A673 (cell line): ENCODE results near the gene TRAPPC10.

Experiments used
- EZH2 ChIP-seq: fragments of 200-600 bp; sonication (generic); IDR thresholded peaks from 2 replicates; pipeline ENCODE4 v1.6.1; 2017; ENCODE audit warnings: borderline replicate concordance, low read depth, mild to moderate bottlenecking, mixed read lengths, antibody characterized with exemption, low read length; ENCODE audit not compliant: poor library complexity, severe bottlenecking
- TF ChIP-seq, protein P1 (sequence below): fragments of 300-800, 200-600 bp; sonication (generic); conservative IDR thresholded peaks from 2 replicates; pipeline ENCODE4 v1.5.1; 2017; ENCODE audit warnings: low read depth, mild to moderate bottlenecking, antibody characterized with exemption, low read length, moderate library complexity, mixed read lengths

DNA sequence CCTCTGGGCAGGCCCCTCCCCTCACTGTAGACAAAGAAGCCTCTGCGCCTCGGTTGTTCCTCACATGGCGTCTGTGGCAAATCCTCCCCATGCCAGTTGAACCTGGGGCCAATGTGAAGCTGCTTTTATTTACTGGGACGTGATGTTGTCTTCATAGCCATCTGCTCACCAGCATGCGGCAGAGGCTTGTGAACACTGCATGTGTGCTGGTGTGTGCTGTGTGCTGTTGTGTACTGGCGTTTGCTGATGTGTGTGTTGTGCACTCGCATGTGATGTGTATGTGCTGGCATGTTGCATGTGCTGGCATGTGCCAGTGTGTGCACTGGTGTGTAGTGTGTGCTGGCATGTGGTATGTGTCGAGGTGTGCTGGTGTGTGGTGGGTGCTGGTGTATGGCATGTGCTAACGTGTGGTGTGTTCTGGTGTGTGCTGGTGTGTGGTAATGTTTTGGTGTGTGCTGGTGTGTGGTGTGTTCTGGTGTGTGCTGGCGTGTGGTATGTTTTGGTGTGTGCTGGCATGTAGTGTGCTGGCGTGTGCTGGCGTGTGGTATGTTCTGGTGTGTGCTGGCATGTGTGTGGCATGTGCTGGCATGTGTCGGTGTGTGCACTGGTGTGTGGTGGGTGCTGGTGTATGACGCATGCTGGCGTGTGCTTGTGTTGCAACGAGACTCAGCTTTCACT lies 37.2 kb upstream of the TRAPPC10 start:
- TF ChIP-seq, protein P1, sequence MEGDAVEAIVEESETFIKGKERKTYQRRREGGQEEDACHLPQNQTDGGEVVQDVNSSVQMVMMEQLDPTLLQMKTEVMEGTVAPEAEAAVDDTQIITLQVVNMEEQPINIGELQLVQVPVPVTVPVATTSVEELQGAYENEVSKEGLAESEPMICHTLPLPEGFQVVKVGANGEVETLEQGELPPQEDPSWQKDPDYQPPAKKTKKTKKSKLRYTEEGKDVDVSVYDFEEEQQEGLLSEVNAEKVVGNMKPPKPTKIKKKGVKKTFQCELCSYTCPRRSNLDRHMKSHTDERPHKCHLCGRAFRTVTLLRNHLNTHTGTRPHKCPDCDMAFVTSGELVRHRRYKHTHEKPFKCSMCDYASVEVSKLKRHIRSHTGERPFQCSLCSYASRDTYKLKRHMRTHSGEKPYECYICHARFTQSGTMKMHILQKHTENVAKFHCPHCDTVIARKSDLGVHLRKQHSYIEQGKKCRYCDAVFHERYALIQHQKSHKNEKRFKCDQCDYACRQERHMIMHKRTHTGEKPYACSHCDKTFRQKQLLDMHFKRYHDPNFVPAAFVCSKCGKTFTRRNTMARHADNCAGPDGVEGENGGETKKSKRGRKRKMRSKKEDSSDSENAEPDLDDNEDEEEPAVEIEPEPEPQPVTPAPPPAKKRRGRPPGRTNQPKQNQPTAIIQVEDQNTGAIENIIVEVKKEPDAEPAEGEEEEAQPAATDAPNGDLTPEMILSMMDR, result no peak
- no peak for TF ChIP-seq EZH2
